ENCODE results near the gene TPK1.

Gene TPK1

GRCh38 chr7:144835652-144836544 is at the start of gene TPK1:
TPK1 (minus strand) TSS chr7:144836053; CDS start chr7:144835602, 451 bp downstream.
- peak; percentile 72 to 84 for DNase-seq (ENCODE audit: extremely low read depth in 1 of 2, low read depth in 1 of 2)

- DNase-seq (ENCODE audit: extremely low read depth in 1 of 2, low read depth in 1 of 2): no peak
Measured at GRCh38 chr7:144885478-144885877, 49.6 kb upstream of the TPK1 start.

GRCh38 chr7:144884896-144885295 is 49.0 kb upstream of the TPK1 start:
- DNase-seq (ENCODE audit: extremely low read depth in 1 of 2, low read depth in 1 of 2): no peak

- no peak for DNase-seq (ENCODE audit: extremely low read depth in 1 of 2, low read depth in 1 of 2)
Measured at GRCh38 chr7:144873316-144873845, 37.5 kb upstream of the TPK1 start.

- no peak for DNase-seq (ENCODE audit: extremely low read depth in 1 of 2, low read depth in 1 of 2)
Measured at GRCh38 chr7:144869082-144869481, 33.2 kb upstream of the TPK1 start.

GRCh38 chr7:144866189-144866588 is 30.3 kb upstream of the TPK1 start:
- no peak for DNase-seq (ENCODE audit: extremely low read depth in 1 of 2, low read depth in 1 of 2)

- no peak for DNase-seq (ENCODE audit: extremely low read depth in 1 of 2, low read depth in 1 of 2)
Measured at GRCh38 chr7:144863320-144863647, 27.4 kb upstream of the TPK1 start.

- no peak for DNase-seq (ENCODE audit: extremely low read depth in 1 of 2, low read depth in 1 of 2)
Measured at GRCh38 chr7:144862612-144863319, 26.9 kb upstream of the TPK1 start.

- no peak for DNase-seq (ENCODE audit: extremely low read depth in 1 of 2, low read depth in 1 of 2)
Measured at GRCh38 chr7:144859739-144860138, 23.9 kb upstream of the TPK1 start.

- no peak for DNase-seq (ENCODE audit: extremely low read depth in 1 of 2, low read depth in 1 of 2)
Measured at GRCh38 chr7:144857463-144857862, 21.6 kb upstream of the TPK1 start.

- DNase-seq (ENCODE audit: extremely low read depth in 1 of 2, low read depth in 1 of 2): no peak
Measured at GRCh38 chr7:144854839-144855424, 19.1 kb upstream of the TPK1 start.

GRCh38 chr7:144853542-144853941 is 17.7 kb upstream of the TPK1 start:
- DNase-seq (ENCODE audit: extremely low read depth in 1 of 2, low read depth in 1 of 2): no peak

- DNase-seq (ENCODE audit: extremely low read depth in 1 of 2, low read depth in 1 of 2): no peak
Measured at GRCh38 chr7:144848078-144848477, 12.2 kb upstream of the TPK1 start.

- DNase-seq (ENCODE audit: extremely low read depth in 1 of 2, low read depth in 1 of 2): no peak
Measured at GRCh38 chr7:144842377-144842851, 6.6 kb upstream of the TPK1 start.

GRCh38 chr7:144836545-144836842 is 641 bp upstream of the TPK1 start:
- DNase-seq (ENCODE audit: extremely low read depth in 1 of 2, low read depth in 1 of 2): no peak

GRCh38 chr7:144835155-144835611 is 670 bp downstream of the TPK1 start:
- DNase-seq (ENCODE audit: extremely low read depth in 1 of 2, low read depth in 1 of 2): no peak

- DNase-seq (ENCODE audit: extremely low read depth in 1 of 2, low read depth in 1 of 2): no peak
Measured at GRCh38 chr7:144834641-144835144, 1.2 kb downstream of the TPK1 start.

- no peak for DNase-seq (ENCODE audit: extremely low read depth in 1 of 2, low read depth in 1 of 2)
Measured at GRCh38 chr7:144830811-144831210, 5.0 kb downstream of the TPK1 start.

- DNase-seq (ENCODE audit: extremely low read depth in 1 of 2, low read depth in 1 of 2): no peak
Measured at GRCh38 chr7:144830024-144830785, 5.6 kb downstream of the TPK1 start.

GRCh38 chr7:144827621-144828020 is 8.2 kb downstream of the TPK1 start:
- no peak for DNase-seq (ENCODE audit: extremely low read depth in 1 of 2, low read depth in 1 of 2)

GRCh38 chr7:144826208-144826607 is 9.6 kb downstream of the TPK1 start:
- no peak for DNase-seq (ENCODE audit: extremely low read depth in 1 of 2, low read depth in 1 of 2)

Measured in activated CD8-positive, alpha-beta memory T cell treated with anti-CD3 and anti-CD28 coated beads for 1 hour (primary cell).